Stimulated activated CD4-positive, alpha-beta T cell treated with anti-CD3 and anti-CD28 coated beads, Interleukin-2, amount 100 ng/mL, for 48 hours (primary cell): ENCODE results near the gene ROGDI.

Experiments used
- DNase-seq, 2 donors: peaks; one replicate each; pipeline ENCODE4 v3.0.0-alpha.2; 2020

The ROGDI gene

GRCh38 chr16:4801962-4802658, at the start of gene ROGDI:
Gene ROGDI, minus strand, starts transcription at chr16:4802633. Its CDS starts 62 bp downstream, at chr16:4802571.
- peak; percentile 57 to 59 for DNase-seq

- DNase-seq = no peak
Observed at GRCh38 chr16:4850211-4850610, 47.8 kb upstream of the ROGDI start.

- DNase-seq = peak; percentile 9 to 23
Observed at GRCh38 chr16:4847774-4848587, 45.5 kb upstream of the ROGDI start.

- peak; percentile 100 for DNase-seq
Observed at GRCh38 chr16:4846901-4847773, 44.7 kb upstream of the ROGDI start, which contains the start of the genes GLYR1 and UBN1. Gene GLYR1, minus strand, starts transcription at chr16:4847288. Its CDS starts 23 bp downstream, at chr16:4847265. Gene UBN1, plus strand, starts transcription at chr16:4847481. Its CDS starts 5,437 bp downstream, at chr16:4852918.

GRCh38 chr16:4846503-4846900, 44.1 kb upstream of the ROGDI start:
- DNase-seq = peak; percentile 9 to 12

- no peak for DNase-seq
Observed at GRCh38 chr16:4840984-4841383, 38.6 kb upstream of the ROGDI start.

- no peak for DNase-seq
Observed at GRCh38 chr16:4839942-4840341, 37.5 kb upstream of the ROGDI start.

GRCh38 chr16:4837733-4838501, 35.5 kb upstream of the ROGDI start:
- no peak for DNase-seq

- DNase-seq = no peak
Observed at GRCh38 chr16:4836727-4837126, 34.3 kb upstream of the ROGDI start.

GRCh38 chr16:4833584-4833983, 31.2 kb upstream of the ROGDI start:
- no peak for DNase-seq

GRCh38 chr16:4832698-4833343, 30.4 kb upstream of the ROGDI start:
- no peak for DNase-seq

- no peak for DNase-seq
Observed at GRCh38 chr16:4831616-4832015, 29.2 kb upstream of the ROGDI start.

- DNase-seq = no peak
Observed at GRCh38 chr16:4830408-4830807, 28.0 kb upstream of the ROGDI start.

GRCh38 chr16:4828567-4829321, 26.3 kb upstream of the ROGDI start:
- DNase-seq = no peak

- DNase-seq = no peak
Observed at GRCh38 chr16:4826980-4827379, 24.5 kb upstream of the ROGDI start.

GRCh38 chr16:4826526-4826925, 24.1 kb upstream of the ROGDI start:
- DNase-seq = no peak

- DNase-seq = no peak
Observed at GRCh38 chr16:4825196-4825595, 22.8 kb upstream of the ROGDI start.

GRCh38 chr16:4820652-4821051, 18.2 kb upstream of the ROGDI start:
- DNase-seq = no peak

- no peak for DNase-seq
Observed at GRCh38 chr16:4814542-4815173, 12.2 kb upstream of the ROGDI start.

GRCh38 chr16:4814046-4814445, 11.6 kb upstream of the ROGDI start:
- DNase-seq = no peak
